K562 (cell line): ENCODE results near the gene PNMA8C. TPM values are rescaled to one million over a fixed set of nuclear protein-coding genes. Genes with fewer than 3 reads are reported as not detected.
A peak's percentile ranks its signal among the peaks of the same experiment; 100 is the strongest.

Experiments
- CBX8 ChIP-seq: fragments of 200-600 bp; sonication (generic); IDR thresholded peaks from 2 replicates; pipeline ENCODE4 v1.6.1; 2012; ENCODE audit warnings: borderline replicate concordance, mixed run types, low read depth, mild to moderate bottlenecking, moderate library complexity, mixed read lengths, low read length, control low read depth, inconsistent platforms; ENCODE audit not compliant: poor library complexity, severe bottlenecking; ENCODE audit errors: extremely low read depth
- ESRRA ChIP-seq: fragments of 450-650 bp; IDR thresholded peaks from 2 replicates; pipeline ENCODE4 v1.6.1; 2014; ENCODE audit warnings: low read depth, mild to moderate bottlenecking, moderate library complexity, borderline replicate concordance
- HOMEZ ChIP-seq: fragments of 250-450 bp; sonication (Bioruptor Pico); IDR thresholded peaks from 2 replicates; pipeline ENCODE4 v1.4.0; 2020; ENCODE audit warnings: mild to moderate bottlenecking, moderate library complexity
- KLF10 ChIP-seq: fragments of 250-450 bp; sonication (Bioruptor Pico); IDR thresholded peaks from 2 replicates; pipeline ENCODE4 v1.6.1; 2021; ENCODE audit warnings: matching md5 sums
- LEF1 ChIP-seq: fragments of 450-650 bp; IDR thresholded peaks from 2 replicates; pipeline ENCODE4 v1.6.1; 2016; ENCODE audit warnings: mild to moderate bottlenecking
- MGA ChIP-seq: fragments of 450-650 bp; IDR thresholded peaks from 2 replicates; pipeline ENCODE4 v1.6.1; 2016; ENCODE audit warnings: mild to moderate bottlenecking, moderate library complexity
- RBM34 ChIP-seq: fragments of 200-400 bp; formaldehyde crosslinking; IDR thresholded peaks from 2 replicates; pipeline ENCODE4 v1.6.1; 2018; ENCODE audit warnings: low read length, borderline replicate concordance; ENCODE audit not compliant: insufficient read depth
- RUNX1 ChIP-seq: sonication (generic); IDR thresholded peaks from 2 replicates; pipeline ENCODE4 v1.6.1; 2016; ENCODE audit warnings: antibody characterized with exemption, low read depth
- TAF15 ChIP-seq: fragments of 200-400 bp; formaldehyde crosslinking; IDR thresholded peaks from 2 replicates; pipeline ENCODE4 v1.6.1; 2017; ENCODE audit warnings: mild to moderate bottlenecking, low read depth, low read length, moderate library complexity
- ZBTB5 ChIP-seq: fragments of 450-650 bp; IDR thresholded peaks from 2 replicates; pipeline ENCODE4 v1.6.1; 2017; ENCODE audit warnings: antibody characterized with exemption
- ZBTB8A ChIP-seq: fragments of 450-650 bp; IDR thresholded peaks from 2 replicates; pipeline ENCODE4 v1.6.1; 2018; ENCODE audit warnings: mild to moderate bottlenecking, moderate library complexity; ENCODE audit not compliant: partially characterized antibody
- ZC3H11A ChIP-seq: IDR thresholded peaks from 2 replicates; pipeline ENCODE4 v1.6.1; 2012; ENCODE audit warnings: low read depth, low read length, improper control_type of control experiment
- polyA plus RNA-seq, 8 experiments: library from polyadenylated mRNA; depleted of rRNA in 4 of 8; stranded (reverse) in 5 of 8; unstranded in 3 of 8; fragments of >200 nt; fragmentation: Nextera tagmentation in 2 of 8; fragmentation: Illumina TruSeq in 1 of 8; extraction: Ambion mirVana in 2 of 8; extraction: Trizol in 1 of 8; gene quantifications; 2 replicates each; pipeline versions ENCODE4 v1.2.1 to v1.2.3, GENCODE V29; 2011 to 2014; ENCODE audit warnings: inconsistent platforms in 1 of 8, missing spikeins in 1 of 8
- total RNA-seq, 7 experiments: library from RNA; depleted of rRNA in 6 of 7; stranded (reverse); fragments of >200 nt in 6 of 7; fragmentation: Illumina TruSeq in 2 of 7; extraction: Trizol in 2 of 7; gene quantifications; 2 replicates each; pipeline versions ENCODE4 v1.2.1 to v1.2.3, GENCODE V29; 2011 to 2021; ENCODE audit warnings: low replicate concordance in 1 of 7

Gene PNMA8C
- total and polyA plus RNA-seq, 9 of the 15 experiments (the other 6 are each of a cell fraction or from before 2014, with no cell fraction given), result 0.04 to 0.05 (median 0.05) TPM; not detected in 6

GRCh38 chr19:46413262-46414031 lies 15.3 kb downstream of the PNMA8C start, which contains the start of gene CCDC8 (continued):
- TF ChIP-seq MGA (peak; percentile 59), ZBTB8A (no peak), RBM34 (no peak), ZBTB5 (no peak), ESRRA (peak; percentile 96), ZC3H11A (peak; percentile 14; the same call in 1 of the 2 replicates), HOMEZ (CRISPR knock-in tag) (no peak), CBX8 (no peak), LEF1 (peak; percentile 85), RUNX1 (no peak), KLF10 (CRISPR knock-in tag) (no peak), TAF15 (no peak)
